Small intestine (tissue), 7 donors: ENCODE data around the gene SEC24C. TPM values are rescaled to one million over a fixed set of nuclear protein-coding genes. Genes with fewer than 3 reads are reported as not detected.

Experiments used
- DNase-seq, 2 donors: peaks; one replicate each; pipeline versions ENCODE4 v3.0.0 to v3.0.0-alpha.2; 2013
- FAIRE-seq: peaks from 2 replicates; lab custom pipeline; 2012; peaks lifted over from hg19 to GRCh38; lab: Jason Lieb, UNC
- H3K27ac ChIP-seq, 3 donors: one replicate each; pipeline ENCODE4 v1.5.1; 2013; ENCODE audit warnings: low read length in 2 of 3, mild to moderate bottlenecking in 2 of 3, control low read depth in 1 of 3, inconsistent platforms in 1 of 3, low read depth in 1 of 3, moderate library complexity in 1 of 3
- H3K27me3 ChIP-seq, 3 donors: one replicate each; pipeline ENCODE4 v1.6.1; 2013; ENCODE audit warnings: low read length in 3 of 3, inconsistent platforms in 1 of 3; ENCODE audit not compliant: control insufficient read depth in 3 of 3, insufficient read depth in 3 of 3
- H3K36me3 ChIP-seq, 3 donors: one replicate each; pipeline ENCODE4 v1.6.1; 2013; ENCODE audit warnings: low read length in 3 of 3, inconsistent platforms in 1 of 3, low read depth in 1 of 3, mild to moderate bottlenecking in 1 of 3, moderate library complexity in 1 of 3; ENCODE audit not compliant: control insufficient read depth in 3 of 3, insufficient read depth in 2 of 3
- H3K4me1 ChIP-seq, 3 donors: one replicate each; pipeline ENCODE4 v1.6.1; 2013; ENCODE audit warnings: low read length in 2 of 3, inconsistent platforms in 1 of 3, low read depth in 1 of 3, mild to moderate bottlenecking in 1 of 3, moderate library complexity in 1 of 3; ENCODE audit not compliant: control insufficient read depth in 3 of 3, insufficient read depth in 2 of 3
- H3K4me3 ChIP-seq, 3 donors: one replicate each; pipeline ENCODE4 v1.5.1; 2013; ENCODE audit warnings: low read length in 3 of 3, control low read depth in 1 of 3, inconsistent platforms in 1 of 3, low read depth in 1 of 3, mild to moderate bottlenecking in 1 of 3, moderate library complexity in 1 of 3
- H3K9me3 ChIP-seq, 2 donors: one replicate each; pipeline ENCODE4 v1.6.1; 2013; ENCODE audit warnings: low read depth in 1 of 2, low read length in 1 of 2; ENCODE audit not compliant: control insufficient read depth in 2 of 2, insufficient read depth in 1 of 2
- WGBS, 3 donors: extraction: QIAGEN DNeasy Blood & Tissue Kit; methylation state at CpG; one replicate each; pipeline ENCODE4 v1.1.7; 2013; 5-methylcytosine and 5-hydroxymethylcytosine counted together
- polyA plus RNA-seq, 4 donors: library from polyadenylated mRNA; stranded (reverse) in 3 of 4; unstranded in 1 of 4; fragments of 200-250 nt in 3 of 4; fragments of 120-200 nt in 1 of 4; gene quantifications; one replicate each; pipeline versions ENCODE4 v1.2.1 to v1.2.3, GENCODE V29; 2013
- donor health status: healthy with polysubstance abuse.
- donor health status: control.
- donor health status: control.
- donor health status: Bipolar disorder and iron deficiency.
- donor health status: healthy.

The SEC24C gene
- polyA plus RNA-seq, 4 donors, result 35.3 to 64.3 (median 38.6) TPM

GRCh38 chr10:73780301-73780700, 36.1 kb downstream of the SEC24C start:
- peaks cover 0 to 22% (median 0%) of the 10 kb centered on the region in 3 donors for H3K36me3 ChIP-seq
- no peaks in the 10 kb centered on the region for H3K9me3 ChIP-seq
- H3K27ac ChIP-seq, result no peak overlapping the region
- WGBS, 3 donors, result 55 to 74% (median 59%) methylated on average over 5 of the region's 5 CpGs
- no peak overlapping the region for H3K4me3 ChIP-seq
- peaks cover 3 to 21% (median 15%) of the 10 kb centered on the region in 3 donors for H3K4me1 ChIP-seq
- no peak for DNase-seq
- FAIRE-seq, result no peak
- no peaks in the 10 kb centered on the region for H3K27me3 ChIP-seq

- Histone ChIP-seq H3K36me3 (peaks cover 0 to 22% (median 0%) of the 10 kb centered on the region in 3 donors), H3K4me1 (peaks cover 2 to 21% (median 15%) of the 10 kb centered on the region in 3 donors), H3K4me3 (peak overlapping the region in 2 of 3 donors; percentile 77 to 92), H3K27ac (peak overlapping the region in 1 of 3 donors; percentile 38), H3K9me3 (no peaks in the 10 kb centered on the region), H3K27me3 (no peaks in the 10 kb centered on the region)
- 7 to 15% (median 13%) methylated on average over 11 of the region's 11 CpGs for WGBS, 3 donors
- DNase-seq (peak in 1 of 2 donors; percentile 23), FAIRE-seq (no peak)
These were observed 36.8 kb downstream of the SEC24C start for GRCh38 chr10:73780966-73781365.

- Histone ChIP-seq H3K27me3 (no peaks in the 10 kb centered on the region), H3K9me3 (no peaks in the 10 kb centered on the region), H3K4me1 (peaks cover 2 to 21% (median 15%) of the 10 kb centered on the region in 3 donors), H3K4me3 (peak overlapping the region; percentile 77 to 92 (median 89)), H3K27ac (peak overlapping the region; percentile 84 to 91 (median 89)), H3K36me3 (peaks cover 0 to 18% (median 0%) of the 10 kb centered on the region in 3 donors)
- DNase-seq (no peak), FAIRE-seq (no peak)
- WGBS, 3 donors, result 1 to 2% (median 2%) methylated on average over 8 to 14 of the region's 14 CpGs
These were observed 37.3 kb downstream of the SEC24C start for GRCh38 chr10:73781548-73781878.

- no peaks in the 10 kb centered on the region for H3K9me3 ChIP-seq
- peak within 1 kb of the TSS; percentile 84 to 91 (median 89) for H3K27ac ChIP-seq
- H3K4me3 ChIP-seq, result peak within 1 kb of the TSS; percentile 77 to 92 (median 89)
- H3K4me1 ChIP-seq, result peaks cover 2 to 25% (median 15%) of the 10 kb centered on the region in 3 donors
- FAIRE-seq, result no peak
- DNase-seq, result peak; percentile 87 to 95
- WGBS, 3 donors, result 0 to 1% (median 0%) methylated on average over 57 of the region's 57 CpGs
- no peaks in the 10 kb centered on the region for H3K27me3 ChIP-seq
- peaks cover 0 to 18% (median 0%) of the 10 kb centered on the region in 3 donors for H3K36me3 ChIP-seq
These were observed 37.9 kb downstream of the SEC24C start, which contains the start of gene CHCHD1 for GRCh38 chr10:73781879-73782748. Gene CHCHD1 (plus strand): TSS chr10:73782048. CDS start chr10:73782076, 28 bp downstream.

- no peak overlapping the region for H3K27ac ChIP-seq
- H3K4me3 ChIP-seq, result peak overlapping the region in 2 of 3 donors; percentile 77 to 92
- H3K9me3 ChIP-seq, result no peaks in the 10 kb centered on the region
- 31 to 39% (median 36%) methylated on average over 2 of the region's 2 CpGs for WGBS, 3 donors
- peaks cover 2 to 30% (median 15%) of the 10 kb centered on the region in 3 donors for H3K4me1 ChIP-seq
- DNase-seq (no peak), FAIRE-seq (no peak)
- H3K36me3 ChIP-seq, result peaks cover 0 to 20% (median 0%) of the 10 kb centered on the region in 3 donors
- no peaks in the 10 kb centered on the region for H3K27me3 ChIP-seq
These were observed 38.5 kb downstream of the SEC24C start for GRCh38 chr10:73782749-73783085.

- FAIRE-seq, result peak; percentile 84
- Histone ChIP-seq H3K27ac (peak within 1 kb of the TSS; percentile 86 to 89 (median 87)), H3K36me3 (peaks cover 3 to 31% (median 11%) of the 10 kb centered on the region in 3 donors), H3K9me3 (no peaks in the 10 kb centered on the region), H3K4me3 (peak within 1 kb of the TSS; percentile 81 to 90 (median 87)), H3K4me1 (peaks cover 2 to 30% (median 21%) of the 10 kb centered on the region in 3 donors), H3K27me3 (no peaks in the 10 kb centered on the region)
- DNase-seq, result peak; percentile 95 to 97
- WGBS, 3 donors, result 0 to 1% (median 0%) methylated on average over 35 to 36 of the region's 36 CpGs
These were observed 41.1 kb downstream of the SEC24C start, which contains the start of gene ZSWIM8 for GRCh38 chr10:73785211-73785720. Gene ZSWIM8 (plus strand): TSS chr10:73785606. CDS start chr10:73785879, 273 bp downstream.

- no peaks in the 10 kb centered on the region for H3K27me3 ChIP-seq
- FAIRE-seq, result no peak
- H3K27ac ChIP-seq, result peak overlapping the region; percentile 86 to 89 (median 87)
- no peaks in the 10 kb centered on the region for H3K9me3 ChIP-seq
- peaks cover 8 to 37% (median 11%) of the 10 kb centered on the region in 3 donors for H3K36me3 ChIP-seq
- WGBS, 3 donors, result 0 to 1% (median 0%) methylated on average over 49 to 54 of the region's 54 CpGs
- H3K4me3 ChIP-seq, result peak overlapping the region; percentile 81 to 90 (median 87)
- peaks cover 2 to 23% (median 15%) of the 10 kb centered on the region in 3 donors for H3K4me1 ChIP-seq
- peak; percentile 36 to 71 for DNase-seq
These were observed 41.7 kb downstream of the SEC24C start for GRCh38 chr10:73785721-73786511.
